ENCODE measurements around the gene SCGB1D4. TPM values are rescaled to one million over a fixed set of nuclear protein-coding genes. Genes with fewer than 3 reads are reported as not detected.

Gene SCGB1D4
- total and polyA plus RNA-seq, 4 experiments from 2014 or later, result not detected

- intact Hi-C loops (cut with micrococcal nuclease), result no loop called here
- H3K9me3 ChIP-seq (ENCODE audit: control insufficient read depth in 1 of 2, low read length in 2 of 2), result no peaks in the 10 kb centered on the region
- H3K9me3 Mint-ChIP-seq, result no peaks in the 10 kb centered on the region
- POLR2A ChIA-PET (ENCODE audit: partially characterized antibody), result no interaction called here
- no peaks in the 10 kb centered on the region for H3K4me1 Mint-ChIP-seq
- no peaks in the 10 kb centered on the region for H3K4me1 ChIP-seq (ENCODE audit: insufficient read depth, low read length)
- H3K36me3 Mint-ChIP-seq, result no peaks in the 10 kb centered on the region
- peaks cover 9% of the 10 kb centered on the region for H3K27me3 ChIP-seq (ENCODE audit: insufficient read depth, low read length)
- no peaks in the 10 kb centered on the region for H3K36me3 ChIP-seq (ENCODE audit: insufficient read depth, low read length)
- H3K27ac ChIP-seq (ENCODE audit: low read depth, low read length), result no peak overlapping the region
- CTCF ChIA-PET (ENCODE audit: partially characterized antibody), result no interaction called here
- peaks cover 4 to 7% of the 10 kb centered on the region in 2 donors for H3K27me3 Mint-ChIP-seq
- no peak overlapping the region for H3K4me3 ChIP-seq (ENCODE audit: low read length in 2 of 2)
- H3K4me3 Mint-ChIP-seq, result no peak overlapping the region
- DNase-seq, result no peak
- no peak overlapping the region for H3K27ac Mint-ChIP-seq
Measured at GRCh38 chr11:62280452-62280851, 18.4 kb downstream of the SCGB1D4 start.

- H3K9me3 Mint-ChIP-seq, result no peaks in the 10 kb centered on the region
- H3K4me3 ChIP-seq (ENCODE audit: low read length in 2 of 2), result no peak overlapping the region
- intact Hi-C loops (cut with micrococcal nuclease), result no loop called here
- H3K27me3 Mint-ChIP-seq, result peaks cover 3 to 5% of the 10 kb centered on the region in 2 donors
- H3K9me3 ChIP-seq (ENCODE audit: control insufficient read depth in 1 of 2, low read length in 2 of 2), result no peaks in the 10 kb centered on the region
- no peaks in the 10 kb centered on the region for H3K4me1 Mint-ChIP-seq
- H3K36me3 ChIP-seq (ENCODE audit: insufficient read depth, low read length), result no peaks in the 10 kb centered on the region
- H3K36me3 Mint-ChIP-seq, result no peaks in the 10 kb centered on the region
- H3K4me3 Mint-ChIP-seq, result no peak overlapping the region
- H3K4me1 ChIP-seq (ENCODE audit: insufficient read depth, low read length), result no peaks in the 10 kb centered on the region
- H3K27me3 ChIP-seq (ENCODE audit: insufficient read depth, low read length), result no peaks in the 10 kb centered on the region
- ChIA-PET POLR2A (ENCODE audit: partially characterized antibody) (no interaction called here), CTCF (ENCODE audit: partially characterized antibody) (no interaction called here)
- no peak overlapping the region for H3K27ac ChIP-seq (ENCODE audit: low read depth, low read length)
- DNase-seq, result no peak
- no peak overlapping the region for H3K27ac Mint-ChIP-seq
Measured at GRCh38 chr11:62273789-62274275, 25.0 kb downstream of the SCGB1D4 start.

- intact Hi-C loops (cut with micrococcal nuclease), result no loop called here
- Mint-ChIP-seq H3K9me3 (no peaks in the 10 kb centered on the region), H3K36me3 (no peaks in the 10 kb centered on the region), H3K27me3 (peaks cover 6 to 8% of the 10 kb centered on the region in 2 donors), H3K27ac (no peak overlapping the region), H3K4me3 (no peak overlapping the region), H3K4me1 (no peaks in the 10 kb centered on the region)
- Histone ChIP-seq H3K27ac (ENCODE audit: low read depth, low read length) (no peak overlapping the region), H3K27me3 (ENCODE audit: insufficient read depth, low read length) (no peaks in the 10 kb centered on the region), H3K4me1 (ENCODE audit: insufficient read depth, low read length) (no peaks in the 10 kb centered on the region), H3K9me3 (ENCODE audit: control insufficient read depth in 1 of 2, low read length in 2 of 2) (no peaks in the 10 kb centered on the region), H3K4me3 (ENCODE audit: low read length in 2 of 2) (no peak overlapping the region), H3K36me3 (ENCODE audit: insufficient read depth, low read length) (no peaks in the 10 kb centered on the region)
- ChIA-PET CTCF (ENCODE audit: partially characterized antibody) (no interaction called here), POLR2A (ENCODE audit: partially characterized antibody) (no interaction called here)
- DNase-seq, result no peak
Measured at GRCh38 chr11:62273284-62273683, 25.6 kb downstream of the SCGB1D4 start.

- H3K27me3 ChIP-seq (ENCODE audit: insufficient read depth, low read length), result no peaks in the 10 kb centered on the region
- no peak within 1 kb of the TSS for H3K4me3 ChIP-seq (ENCODE audit: low read length in 2 of 2)
- Mint-ChIP-seq H3K4me1 (no peaks in the 10 kb centered on the region), H3K36me3 (no peaks in the 10 kb centered on the region), H3K27ac (peak within 1 kb of the TSS in 1 of 7 donors; percentile 37), H3K27me3 (peaks cover 14 to 18% of the 10 kb centered on the region in 2 donors), H3K9me3 (no peaks in the 10 kb centered on the region), H3K4me3 (no peak within 1 kb of the TSS)
- ChIA-PET POLR2A (ENCODE audit: partially characterized antibody) (no interaction called here), CTCF (ENCODE audit: partially characterized antibody) (no interaction called here)
- no peaks in the 10 kb centered on the region for H3K36me3 ChIP-seq (ENCODE audit: insufficient read depth, low read length)
- intact Hi-C loops (cut with micrococcal nuclease), result no loop called here
- no peaks in the 10 kb centered on the region for H3K4me1 ChIP-seq (ENCODE audit: insufficient read depth, low read length)
- no peak within 1 kb of the TSS for H3K27ac ChIP-seq (ENCODE audit: low read depth, low read length)
- H3K9me3 ChIP-seq (ENCODE audit: control insufficient read depth in 1 of 2, low read length in 2 of 2), result no peaks in the 10 kb centered on the region
- no peak for DNase-seq
Measured at GRCh38 chr11:62269654-62270278, 29.1 kb downstream of the SCGB1D4 start, which contains the start of gene SCGB2A2. Gene SCGB2A2, plus strand, starts transcription at chr11:62270158. Its CDS starts 59 bp downstream, at chr11:62270217.

- Histone ChIP-seq H3K27ac (ENCODE audit: low read depth, low read length) (no peak overlapping the region), H3K4me3 (ENCODE audit: low read length in 2 of 2) (no peak overlapping the region), H3K36me3 (ENCODE audit: insufficient read depth, low read length) (no peaks in the 10 kb centered on the region), H3K4me1 (ENCODE audit: insufficient read depth, low read length) (no peaks in the 10 kb centered on the region), H3K27me3 (ENCODE audit: insufficient read depth, low read length) (no peaks in the 10 kb centered on the region), H3K9me3 (ENCODE audit: control insufficient read depth in 1 of 2, low read length in 2 of 2) (no peaks in the 10 kb centered on the region)
- CTCF ChIA-PET (ENCODE audit: partially characterized antibody), result no interaction called here
- H3K27me3 Mint-ChIP-seq, result peaks cover 21 to 22% of the 10 kb centered on the region in 2 donors
- H3K9me3 Mint-ChIP-seq, result peaks cover 0 to 3% (median 0%) of the 10 kb centered on the region in 8 donors
- intact Hi-C loops (cut with micrococcal nuclease), result no loop called here
- no peak overlapping the region for H3K4me3 Mint-ChIP-seq
- H3K4me1 Mint-ChIP-seq, result no peaks in the 10 kb centered on the region
- H3K27ac Mint-ChIP-seq, result no peak overlapping the region
- POLR2A ChIA-PET (ENCODE audit: partially characterized antibody), result no interaction called here
- no peak for DNase-seq
- H3K36me3 Mint-ChIP-seq, result no peaks in the 10 kb centered on the region
Measured at GRCh38 chr11:62267576-62267975, 31.3 kb downstream of the SCGB1D4 start.

- Mint-ChIP-seq H3K4me3 (no peak overlapping the region), H3K27me3 (peaks cover 21 to 22% of the 10 kb centered on the region in 2 donors), H3K4me1 (no peaks in the 10 kb centered on the region), H3K36me3 (no peaks in the 10 kb centered on the region), H3K9me3 (peaks cover 0 to 3% (median 0%) of the 10 kb centered on the region in 8 donors), H3K27ac (no peak overlapping the region)
- Histone ChIP-seq H3K4me3 (ENCODE audit: low read length in 2 of 2) (no peak overlapping the region), H3K27ac (ENCODE audit: low read depth, low read length) (no peak overlapping the region), H3K27me3 (ENCODE audit: insufficient read depth, low read length) (no peaks in the 10 kb centered on the region), H3K9me3 (ENCODE audit: control insufficient read depth in 1 of 2, low read length in 2 of 2) (no peaks in the 10 kb centered on the region), H3K4me1 (ENCODE audit: insufficient read depth, low read length) (no peaks in the 10 kb centered on the region), H3K36me3 (ENCODE audit: insufficient read depth, low read length) (no peaks in the 10 kb centered on the region)
- CTCF ChIA-PET (ENCODE audit: partially characterized antibody), result no interaction called here
- POLR2A ChIA-PET (ENCODE audit: partially characterized antibody), result no interaction called here
- intact Hi-C loops (cut with micrococcal nuclease), result no loop called here
- DNase-seq, result no peak
Measured at GRCh38 chr11:62267050-62267449, 31.8 kb downstream of the SCGB1D4 start.

- H3K27me3 ChIP-seq (ENCODE audit: insufficient read depth, low read length), result no peaks in the 10 kb centered on the region
- H3K27ac ChIP-seq (ENCODE audit: low read depth, low read length), result no peak overlapping the region
- H3K9me3 Mint-ChIP-seq, result peaks cover 0 to 3% (median 0%) of the 10 kb centered on the region in 8 donors
- no peaks in the 10 kb centered on the region for H3K36me3 Mint-ChIP-seq
- ChIA-PET POLR2A (ENCODE audit: partially characterized antibody) (no interaction called here), CTCF (ENCODE audit: partially characterized antibody) (no interaction called here)
- H3K27ac Mint-ChIP-seq, result no peak overlapping the region
- peaks cover 21 to 23% of the 10 kb centered on the region in 2 donors for H3K27me3 Mint-ChIP-seq
- no peak overlapping the region for H3K4me3 ChIP-seq (ENCODE audit: low read length in 2 of 2)
- DNase-seq, result no peak
- no peaks in the 10 kb centered on the region for H3K9me3 ChIP-seq (ENCODE audit: control insufficient read depth in 1 of 2, low read length in 2 of 2)
- no peak overlapping the region for H3K4me3 Mint-ChIP-seq
- intact Hi-C loops (cut with micrococcal nuclease), result no loop called here
- no peaks in the 10 kb centered on the region for H3K36me3 ChIP-seq (ENCODE audit: insufficient read depth, low read length)
- H3K4me1 ChIP-seq (ENCODE audit: insufficient read depth, low read length), result no peaks in the 10 kb centered on the region
- H3K4me1 Mint-ChIP-seq, result no peaks in the 10 kb centered on the region
Measured at GRCh38 chr11:62266558-62266957, 32.3 kb downstream of the SCGB1D4 start.

Measured in CD4-positive, alpha-beta memory T cell (primary cell).